K562 (cell line): ENCODE results near the gene SQOR. TPM values are rescaled to one million over a fixed set of nuclear protein-coding genes. Genes with fewer than 3 reads are reported as not detected.

Experiments used
- ATAC-seq: fragments of 200-7000 bp; cut with Tn5 transposase; 3 replicates; pipeline ENCODE4 v1.9.1; 2020; ENCODE audit warnings: moderate library complexity
- BruUV-seq: library from RNA; stranded (reverse); fragments of 400-500 nt; replicated peaks from 2 replicates; lab custom pipeline; 2021; lab: Mats Ljungman, UMichigan
- CTCF ChIA-PET: fragments of 300-600 bp; formaldehyde crosslinking; extraction: SDS; loops from one replicate; lab custom pipeline; 2021; ENCODE audit warnings: low intra/inter-chr PET ratio; lab: Yijun Ruan, JAX
- POLR2A ChIA-PET: fragments of 300-600, 350-650 bp; sonication (Branson Sonifier 250); formaldehyde crosslinking; extraction: SDS; loops from one replicate; lab custom pipeline; 2021; ENCODE audit warnings: antibody characterized with exemption, inconsistent platforms; lab: Yijun Ruan, JAX
- DNase-seq, 4 experiments: peaks; one replicate each; pipeline versions ENCODE4 v3.0.0 to v3.0.0-alpha.2; 2011 to 2018; ENCODE audit warnings: low spot score in 3 of 4, mixed read lengths in 3 of 4; ENCODE audit errors: extremely low read depth in 1 of 4
- FAIRE-seq: peaks from 2 replicates; lab custom pipeline; 2011; peaks lifted over from hg19 to GRCh38; lab: Jason Lieb, UNC
- H2AFZ ChIP-seq: 2 replicates; pipeline ENCODE4 v1.6.0; 2011; ENCODE audit warnings: low read depth, low read length, control low read depth, inconsistent platforms
- H3K27ac ChIP-seq: fragments of 200-600 bp; 3 replicates; pipeline ENCODE4 v1.8.0; 2011; ENCODE audit warnings: low read depth, mild to moderate bottlenecking, control low read depth, inconsistent platforms, low read length, moderate library complexity, mixed read lengths; ENCODE audit errors: extremely low read depth
- H3K27me3 ChIP-seq, 2 experiments: fragments of 300-600 bp in 1 of 2; 2 replicates in 1 of 2; 3 replicates in 1 of 2; pipeline versions ENCODE4 v1.6.0 to v1.8.0; 2011; ENCODE audit warnings: inconsistent platforms in 2 of 2, low read length in 2 of 2, mild to moderate bottlenecking in 1 of 2, mixed read lengths in 1 of 2, moderate library complexity in 1 of 2; ENCODE audit not compliant: control insufficient read depth in 2 of 2, insufficient read depth in 2 of 2
- H3K36me3 ChIP-seq: fragments of 300-600 bp; 3 replicates; pipeline ENCODE4 v1.8.0; 2011; ENCODE audit warnings: mild to moderate bottlenecking, low read length, inconsistent platforms; ENCODE audit not compliant: control insufficient read depth, insufficient read depth
- H3K4me1 ChIP-seq, 2 experiments: fragments of 200-600 bp in 1 of 2; replicated peaks in 1 of 2; 2 replicates in 1 of 2; 3 replicates in 1 of 2; pipeline versions ENCODE4 v1.5.1 to v1.8.0; 2011; ENCODE audit warnings: inconsistent platforms in 2 of 2, low read length in 2 of 2, mild to moderate bottlenecking in 1 of 2, mixed read lengths in 1 of 2, moderate library complexity in 1 of 2; ENCODE audit not compliant: control insufficient read depth in 2 of 2, insufficient read depth in 2 of 2
- H3K4me2 ChIP-seq: 2 replicates; pipeline ENCODE4 v1.6.1; 2011; ENCODE audit warnings: low read length, control low read depth, inconsistent platforms, mixed read lengths; ENCODE audit not compliant: insufficient read depth
- H3K4me3 ChIP-seq: fragments of 200-600 bp; sonication (generic), shearing (Covaris generic); 2 replicates; pipeline ENCODE4 v1.5.1; 2016; ENCODE audit warnings: control low read depth, inconsistent platforms
- H3K79me2 ChIP-seq: fragments of 200-600 bp; 3 replicates; pipeline ENCODE4 v1.8.0; 2011; ENCODE audit warnings: low read length, inconsistent platforms; ENCODE audit not compliant: control insufficient read depth, insufficient read depth
- H3K9ac ChIP-seq, 2 experiments: 2 replicates each; pipeline versions ENCODE4 v1.6.0 to v1.6.1; 2011; ENCODE audit warnings: low read depth in 2 of 2, low read length in 2 of 2, control low read depth in 1 of 2, inconsistent platforms in 1 of 2, mild to moderate bottlenecking in 1 of 2, mixed read lengths in 1 of 2; ENCODE audit not compliant: insufficient read depth in 1 of 2
- H3K9me1 ChIP-seq: one replicate; pipeline ENCODE4 v1.6.0; 2011; ENCODE audit warnings: inconsistent platforms, mild to moderate bottlenecking, low read length, moderate library complexity; ENCODE audit not compliant: control insufficient read depth, insufficient read depth
- H3K9me3 ChIP-seq: replicated peaks from 2 replicates; pipeline ENCODE4 v1.5.1; 2011; ENCODE audit warnings: low read depth, low read length, inconsistent platforms; ENCODE audit not compliant: control insufficient read depth, insufficient read depth
- H4K20me1 ChIP-seq: replicated peaks from 2 replicates; pipeline ENCODE4 v1.6.1; 2011; ENCODE audit warnings: low read length, inconsistent platforms, mixed read lengths; ENCODE audit not compliant: control insufficient read depth, insufficient read depth
- ARID3B ChIP-seq: fragments of 250-450 bp; sonication (Bioruptor Pico); IDR thresholded peaks from 2 replicates; pipeline ENCODE4 v1.4.0; 2020; ENCODE audit warnings: borderline replicate concordance
- DIDO1 ChIP-seq: fragments of 450-650 bp; IDR thresholded peaks from 2 replicates; pipeline ENCODE4 v1.6.1; 2016; ENCODE audit warnings: low read depth, missing biosample characterization, missing genetic modification characterization
- SMAD2 ChIP-seq: fragments of 150-350 bp; IDR thresholded peaks from 2 replicates; pipeline ENCODE4 v1.6.1; 2014; ENCODE audit warnings: low read depth, mild to moderate bottlenecking, low read length
- ZFPM2 ChIP-seq: fragments of 250-450 bp; sonication (Bioruptor Pico); IDR thresholded peaks from 2 replicates; pipeline ENCODE4 v1.5.1; 2022; ENCODE audit warnings: mild to moderate bottlenecking
- ZNF324 ChIP-seq: fragments of 250-450 bp; sonication (Bioruptor Pico); IDR thresholded peaks from 2 replicates; pipeline ENCODE4 v1.4.0; 2020; ENCODE audit warnings: mild to moderate bottlenecking
- WGBS: fragments of 100-300 bp; shearing (Covaris generic); methylation state at CpG from one replicate; pipeline ENCODE4 v1.1.6; 2016; ENCODE audit warnings: low coverage, mixed read lengths; ENCODE audit not compliant: insufficient coverage; ENCODE audit errors: missing lambda C conversion rate; 5-methylcytosine and 5-hydroxymethylcytosine counted together
- in situ Hi-C: fragments of 300-500 bp; cut with MboI; formaldehyde crosslinking; loops from 4 replicates; pipeline ENCODE4 v1.15.0; 2018; ENCODE audit warnings: inconsistent platforms, mixed read lengths
- intact Hi-C: fragments of 100-400 bp; cut with micrococcal nuclease; formaldehyde crosslinking; loops from 2 replicates; pipeline ENCODE4 v1.14.2; 2022
- polyA plus RNA-seq, 8 experiments: library from polyadenylated mRNA; depleted of rRNA in 4 of 8; stranded (reverse) in 5 of 8; unstranded in 3 of 8; fragments of >200 nt; fragmentation: Nextera tagmentation in 2 of 8; fragmentation: Illumina TruSeq in 1 of 8; extraction: Ambion mirVana in 2 of 8; extraction: Trizol in 1 of 8; gene quantifications; 2 replicates each; pipeline versions ENCODE4 v1.2.1 to v1.2.3, GENCODE V29; 2011 to 2014; ENCODE audit warnings: inconsistent platforms in 1 of 8, missing spikeins in 1 of 8
- total RNA-seq, 7 experiments: library from RNA; depleted of rRNA in 6 of 7; stranded (reverse); fragments of >200 nt in 6 of 7; fragmentation: Illumina TruSeq in 2 of 7; extraction: Trizol in 2 of 7; gene quantifications; 2 replicates each; pipeline versions ENCODE4 v1.2.1 to v1.2.3, GENCODE V29; 2011 to 2021; ENCODE audit warnings: low replicate concordance in 1 of 7
- TF ChIP-seq, protein P1 (sequence below): sonication (generic); formaldehyde crosslinking; IDR thresholded peaks from 2 replicates; pipeline ENCODE4 v1.8.0; 2022; ENCODE audit warnings: missing genetic modification reagents, mild to moderate bottlenecking, borderline replicate concordance
- TF ChIP-seq, protein P2 (sequence below): fragments of 200-600 bp; sonication (generic); IDR thresholded peaks from one replicate; pipeline ENCODE4 v1.6.1; 2012; ENCODE audit warnings: mild to moderate bottlenecking, low read depth, low read length, inconsistent platforms

SQOR gene
- total and polyA plus RNA-seq, 9 of the 15 experiments (the other 6 are each of a cell fraction or from before 2014, with no cell fraction given), result 0.32 to 1.6 (median 1.1) TPM

- intact Hi-C loops, result no loop called here
- H3K9me1 ChIP-seq, result no peaks in the 10 kb centered on the region
- no peaks in the 10 kb centered on the region for H3K36me3 ChIP-seq
- ChIA-PET CTCF (interaction anchor here (0.7 kb wide), 1 partner anchor 20 kb away, joined by 3 read pairs; no protein-coding TSS in a partner anchor), POLR2A (no interaction called here)
- peaks cover 0 to 5% of the 10 kb centered on the region in 2 experiments; a peak in 1 of 5 replicates for H3K27me3 ChIP-seq
- H3K27ac ChIP-seq, result no peak overlapping the region
- no peak overlapping the region for H3K4me3 ChIP-seq
- DNase-seq, result no peak
- in situ Hi-C loops, result no loop called here
- no peaks in the 10 kb centered on the region for H3K4me1 ChIP-seq
- H2AFZ ChIP-seq, result no peak overlapping the region
- H3K9me3 ChIP-seq, result no peaks in the 10 kb centered on the region
- WGBS, result 0% methylated on average over 1 of the region's 1 CpG
- ATAC-seq, result no peak
- BruUV-seq, result no TSS peak
- no peaks in the 10 kb centered on the region for H3K79me2 ChIP-seq
- no peak for FAIRE-seq
- H4K20me1 ChIP-seq, result no peaks in the 10 kb centered on the region
- no peak overlapping the region for H3K9ac ChIP-seq
- H3K4me2 ChIP-seq, result no peak overlapping the region
- TF ChIP-seq, protein P1, sequence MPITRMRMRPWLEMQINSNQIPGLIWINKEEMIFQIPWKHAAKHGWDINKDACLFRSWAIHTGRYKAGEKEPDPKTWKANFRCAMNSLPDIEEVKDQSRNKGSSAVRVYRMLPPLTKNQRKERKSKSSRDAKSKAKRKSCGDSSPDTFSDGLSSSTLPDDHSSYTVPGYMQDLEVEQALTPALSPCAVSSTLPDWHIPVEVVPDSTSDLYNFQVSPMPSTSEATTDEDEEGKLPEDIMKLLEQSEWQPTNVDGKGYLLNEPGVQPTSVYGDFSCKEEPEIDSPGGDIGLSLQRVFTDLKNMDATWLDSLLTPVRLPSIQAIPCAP (CRISPR knock-in tag), result no peak
- TF ChIP-seq ZNF324 (CRISPR knock-in tag) (no peak), DIDO1 (tag) (no peak), ARID3B (CRISPR knock-in tag) (no peak), ZFPM2 (CRISPR knock-in tag) (no peak), SMAD2 (no peak)
- TF ChIP-seq, protein P2, sequence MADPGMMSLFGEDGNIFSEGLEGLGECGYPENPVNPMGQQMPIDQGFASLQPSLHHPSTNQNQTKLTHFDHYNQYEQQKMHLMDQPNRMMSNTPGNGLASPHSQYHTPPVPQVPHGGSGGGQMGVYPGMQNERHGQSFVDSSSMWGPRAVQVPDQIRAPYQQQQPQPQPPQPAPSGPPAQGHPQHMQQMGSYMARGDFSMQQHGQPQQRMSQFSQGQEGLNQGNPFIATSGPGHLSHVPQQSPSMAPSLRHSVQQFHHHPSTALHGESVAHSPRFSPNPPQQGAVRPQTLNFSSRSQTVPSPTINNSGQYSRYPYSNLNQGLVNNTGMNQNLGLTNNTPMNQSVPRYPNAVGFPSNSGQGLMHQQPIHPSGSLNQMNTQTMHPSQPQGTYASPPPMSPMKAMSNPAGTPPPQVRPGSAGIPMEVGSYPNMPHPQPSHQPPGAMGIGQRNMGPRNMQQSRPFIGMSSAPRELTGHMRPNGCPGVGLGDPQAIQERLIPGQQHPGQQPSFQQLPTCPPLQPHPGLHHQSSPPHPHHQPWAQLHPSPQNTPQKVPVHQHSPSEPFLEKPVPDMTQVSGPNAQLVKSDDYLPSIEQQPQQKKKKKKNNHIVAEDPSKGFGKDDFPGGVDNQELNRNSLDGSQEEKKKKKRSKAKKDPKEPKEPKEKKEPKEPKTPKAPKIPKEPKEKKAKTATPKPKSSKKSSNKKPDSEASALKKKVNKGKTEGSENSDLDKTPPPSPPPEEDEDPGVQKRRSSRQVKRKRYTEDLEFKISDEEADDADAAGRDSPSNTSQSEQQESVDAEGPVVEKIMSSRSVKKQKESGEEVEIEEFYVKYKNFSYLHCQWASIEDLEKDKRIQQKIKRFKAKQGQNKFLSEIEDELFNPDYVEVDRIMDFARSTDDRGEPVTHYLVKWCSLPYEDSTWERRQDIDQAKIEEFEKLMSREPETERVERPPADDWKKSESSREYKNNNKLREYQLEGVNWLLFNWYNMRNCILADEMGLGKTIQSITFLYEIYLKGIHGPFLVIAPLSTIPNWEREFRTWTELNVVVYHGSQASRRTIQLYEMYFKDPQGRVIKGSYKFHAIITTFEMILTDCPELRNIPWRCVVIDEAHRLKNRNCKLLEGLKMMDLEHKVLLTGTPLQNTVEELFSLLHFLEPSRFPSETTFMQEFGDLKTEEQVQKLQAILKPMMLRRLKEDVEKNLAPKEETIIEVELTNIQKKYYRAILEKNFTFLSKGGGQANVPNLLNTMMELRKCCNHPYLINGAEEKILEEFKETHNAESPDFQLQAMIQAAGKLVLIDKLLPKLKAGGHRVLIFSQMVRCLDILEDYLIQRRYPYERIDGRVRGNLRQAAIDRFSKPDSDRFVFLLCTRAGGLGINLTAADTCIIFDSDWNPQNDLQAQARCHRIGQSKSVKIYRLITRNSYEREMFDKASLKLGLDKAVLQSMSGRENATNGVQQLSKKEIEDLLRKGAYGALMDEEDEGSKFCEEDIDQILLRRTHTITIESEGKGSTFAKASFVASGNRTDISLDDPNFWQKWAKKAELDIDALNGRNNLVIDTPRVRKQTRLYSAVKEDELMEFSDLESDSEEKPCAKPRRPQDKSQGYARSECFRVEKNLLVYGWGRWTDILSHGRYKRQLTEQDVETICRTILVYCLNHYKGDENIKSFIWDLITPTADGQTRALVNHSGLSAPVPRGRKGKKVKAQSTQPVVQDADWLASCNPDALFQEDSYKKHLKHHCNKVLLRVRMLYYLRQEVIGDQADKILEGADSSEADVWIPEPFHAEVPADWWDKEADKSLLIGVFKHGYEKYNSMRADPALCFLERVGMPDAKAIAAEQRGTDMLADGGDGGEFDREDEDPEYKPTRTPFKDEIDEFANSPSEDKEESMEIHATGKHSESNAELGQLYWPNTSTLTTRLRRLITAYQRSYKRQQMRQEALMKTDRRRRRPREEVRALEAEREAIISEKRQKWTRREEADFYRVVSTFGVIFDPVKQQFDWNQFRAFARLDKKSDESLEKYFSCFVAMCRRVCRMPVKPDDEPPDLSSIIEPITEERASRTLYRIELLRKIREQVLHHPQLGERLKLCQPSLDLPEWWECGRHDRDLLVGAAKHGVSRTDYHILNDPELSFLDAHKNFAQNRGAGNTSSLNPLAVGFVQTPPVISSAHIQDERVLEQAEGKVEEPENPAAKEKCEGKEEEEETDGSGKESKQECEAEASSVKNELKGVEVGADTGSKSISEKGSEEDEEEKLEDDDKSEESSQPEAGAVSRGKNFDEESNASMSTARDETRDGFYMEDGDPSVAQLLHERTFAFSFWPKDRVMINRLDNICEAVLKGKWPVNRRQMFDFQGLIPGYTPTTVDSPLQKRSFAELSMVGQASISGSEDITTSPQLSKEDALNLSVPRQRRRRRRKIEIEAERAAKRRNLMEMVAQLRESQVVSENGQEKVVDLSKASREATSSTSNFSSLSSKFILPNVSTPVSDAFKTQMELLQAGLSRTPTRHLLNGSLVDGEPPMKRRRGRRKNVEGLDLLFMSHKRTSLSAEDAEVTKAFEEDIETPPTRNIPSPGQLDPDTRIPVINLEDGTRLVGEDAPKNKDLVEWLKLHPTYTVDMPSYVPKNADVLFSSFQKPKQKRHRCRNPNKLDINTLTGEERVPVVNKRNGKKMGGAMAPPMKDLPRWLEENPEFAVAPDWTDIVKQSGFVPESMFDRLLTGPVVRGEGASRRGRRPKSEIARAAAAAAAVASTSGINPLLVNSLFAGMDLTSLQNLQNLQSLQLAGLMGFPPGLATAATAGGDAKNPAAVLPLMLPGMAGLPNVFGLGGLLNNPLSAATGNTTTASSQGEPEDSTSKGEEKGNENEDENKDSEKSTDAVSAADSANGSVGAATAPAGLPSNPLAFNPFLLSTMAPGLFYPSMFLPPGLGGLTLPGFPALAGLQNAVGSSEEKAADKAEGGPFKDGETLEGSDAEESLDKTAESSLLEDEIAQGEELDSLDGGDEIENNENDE, result no peak
Measured at GRCh38 chr15:45665261-45665660, 30.4 kb downstream of the SQOR start.
